Activated CD8-positive, alpha-beta memory T cell treated with anti-CD3 and anti-CD28 coated beads for 48 hours (primary cell): ENCODE results near the gene ZNF484.

Source experiments
- DNase-seq, 3 experiments: peaks; one replicate each; pipeline ENCODE4 v3.0.0-alpha.2; 2020; ENCODE audit warnings: low read depth in 2 of 3, low spot score in 2 of 3

Gene ZNF484

GRCh38 chr9:92795598-92796336 is 82.1 kb downstream of the ZNF484 start:
- DNase-seq = no peak
